HTERT RPE-1 (cell line): ENCODE data around the gene ATP6V0D1.

Experiments
- in situ Hi-C: fragments of 300-500 bp; cut with MboI; formaldehyde crosslinking; loops from 4 replicates; pipeline ENCODE4 v1.14.3; 2020; ENCODE audit warnings: low sequenced_read_pairs

Gene ATP6V0D1

GRCh38 chr16:67411339-67411738 lies 69.6 kb downstream of the ATP6V0D1 start:
- in situ Hi-C loops = no loop called here

- in situ Hi-C loops = no loop called here
These were observed 71.3 kb downstream of the ATP6V0D1 start for GRCh38 chr16:67409631-67410030.

- in situ Hi-C loops = no loop called here
These were observed 73.0 kb downstream of the ATP6V0D1 start for GRCh38 chr16:67407788-67408452.

GRCh38 chr16:67407176-67407787 lies 73.7 kb downstream of the ATP6V0D1 start:
- in situ Hi-C loops = no loop called here

- in situ Hi-C loops = no loop called here
These were observed 74.6 kb downstream of the ATP6V0D1 start for GRCh38 chr16:67406111-67406971.

- in situ Hi-C loops = no loop called here
These were observed 75.6 kb downstream of the ATP6V0D1 start for GRCh38 chr16:67405336-67405735.

GRCh38 chr16:67404740-67405226 lies 76.2 kb downstream of the ATP6V0D1 start:
- in situ Hi-C loops = no loop called here

GRCh38 chr16:67403976-67404555 lies 76.9 kb downstream of the ATP6V0D1 start:
- in situ Hi-C loops = no loop called here

- in situ Hi-C loops = no loop called here
These were observed 80.1 kb downstream of the ATP6V0D1 start for GRCh38 chr16:67400901-67401300.

GRCh38 chr16:67399749-67400704 lies 80.9 kb downstream of the ATP6V0D1 start:
- in situ Hi-C loops = no loop called here

- in situ Hi-C loops = no loop called here
These were observed 81.7 kb downstream of the ATP6V0D1 start for GRCh38 chr16:67399218-67399733.

- in situ Hi-C loops = no loop called here
These were observed 82.3 kb downstream of the ATP6V0D1 start for GRCh38 chr16:67398546-67399217.

- in situ Hi-C loops = no loop called here
These were observed 83.0 kb downstream of the ATP6V0D1 start for GRCh38 chr16:67397812-67398545.

- in situ Hi-C loops = no loop called here
These were observed 83.7 kb downstream of the ATP6V0D1 start for GRCh38 chr16:67397036-67397801.

GRCh38 chr16:67396159-67397035 lies 84.6 kb downstream of the ATP6V0D1 start:
- in situ Hi-C loops = no loop called here

- in situ Hi-C loops = no loop called here
These were observed 85.3 kb downstream of the ATP6V0D1 start for GRCh38 chr16:67395458-67396158.
